Suprapubic skin (tissue), 4 donors: ENCODE data around the gene KCNK4. TPM values are rescaled to one million over a fixed set of nuclear protein-coding genes. Genes with fewer than 3 reads are reported as not detected.
"Not testable (repeated sequence)": the region's sequence is repeated elsewhere in the genome, so short reads cannot be mapped to it uniquely, and the experiment has no call there.

Experiments used
- DNase-seq, 2 donors: peaks; one replicate each; pipeline ENCODE4 v3.0.0-alpha.2; 2019; ENCODE audit warnings: low spot score in 2 of 2
- H3K27ac ChIP-seq: fragments of 200-600 bp; sonication (generic); one replicate; pipeline ENCODE4 v1.5.1; 2019
- H3K27me3 ChIP-seq: fragments of 200-600 bp; sonication (generic); one replicate; pipeline ENCODE4 v1.5.1; 2019
- H3K36me3 ChIP-seq: fragments of 200-600 bp; sonication (generic); one replicate; pipeline ENCODE4 v1.5.1; 2019
- H3K4me1 ChIP-seq: fragments of 200-600 bp; sonication (generic); one replicate; pipeline ENCODE4 v1.5.1; 2019
- H3K4me3 ChIP-seq: fragments of 200-600 bp; sonication (generic); one replicate; pipeline ENCODE4 v1.5.1; 2019; ENCODE audit warnings: mild to moderate bottlenecking
- H3K9me3 ChIP-seq: fragments of 200-600 bp; sonication (generic); one replicate; pipeline ENCODE4 v1.5.1; 2019
- EP300 ChIP-seq: sonication (generic); formaldehyde crosslinking; IDR thresholded peaks from one replicate; pipeline ENCODE4 v1.6.1; 2017; ENCODE audit warnings: antibody characterized with exemption
- POLR2A ChIP-seq, 2 donors: fragments of 450-650 bp; IDR thresholded peaks; one replicate each; pipeline ENCODE4 v1.6.1; 2017; ENCODE audit warnings: antibody characterized with exemption in 2 of 2, mild to moderate bottlenecking in 2 of 2, moderate library complexity in 2 of 2
- POLR2AphosphoS5 ChIP-seq, 3 donors: sonication (generic); formaldehyde crosslinking; IDR thresholded peaks; one replicate each; pipeline ENCODE4 v1.6.1; 2017; ENCODE audit warnings: antibody characterized with exemption in 3 of 3
- WGBS: methylation state at CpG from one replicate; pipeline ENCODE4 v1.1.5; 2018; 5-methylcytosine and 5-hydroxymethylcytosine counted together
- total RNA-seq, 4 donors: library from RNA; depleted of rRNA; stranded (reverse); fragments of >200 nt; gene quantifications; one replicate each; pipeline ENCODE4 v1.1.0, GENCODE V29; 2016
- TF ChIP-seq, protein P1 (sequence below), 2 donors: fragments of 200-600 bp in 1 of 2; fragments of 450-650 bp in 1 of 2; sonication (generic) in 1 of 2; IDR thresholded peaks; one replicate each; pipeline ENCODE4 v1.5.1; 2016 to 2019; ENCODE audit warnings: antibody characterized with exemption in 2 of 2, mild to moderate bottlenecking in 1 of 2, moderate library complexity in 1 of 2

The KCNK4 gene
- total RNA-seq, 4 donors from 2014 or later = not detected

DNA sequence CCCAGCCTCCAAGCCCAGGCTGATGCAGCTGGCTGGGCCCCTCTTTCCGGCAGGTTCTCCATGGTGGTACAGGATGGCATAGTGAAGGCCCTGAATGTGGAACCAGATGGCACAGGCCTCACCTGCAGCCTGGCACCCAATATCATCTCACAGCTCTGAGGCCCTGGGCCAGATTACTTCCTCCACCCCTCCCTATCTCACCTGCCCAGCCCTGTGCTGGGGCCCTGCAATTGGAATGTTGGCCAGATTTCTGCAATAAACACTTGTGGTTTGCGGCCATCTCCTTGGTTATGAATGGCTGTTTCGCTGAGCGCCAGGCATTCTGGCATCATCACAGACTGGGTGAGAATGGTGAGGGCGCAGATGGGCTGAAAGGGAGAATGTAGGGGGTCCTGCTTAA lies 30.4 kb downstream of the KCNK4 start:
- Histone ChIP-seq H3K27me3 (no peaks in the 10 kb centered on the region), H3K9me3 (no peaks in the 10 kb centered on the region), H3K4me3 (no peak overlapping the region), H3K27ac (peak overlapping the region; percentile 15), H3K36me3 (peaks cover 25% of the 10 kb centered on the region), H3K4me1 (peaks cover 60% of the 10 kb centered on the region)
- WGBS = 75% methylated on average over 5 of the region's 5 CpGs
- TF ChIP-seq POLR2AphosphoS5 (IDR thresholded peaks at IDR 0.05) (peak in 1 of 3 donors; percentile 23), EP300 (no peak)
- no peak for DNase-seq

DNA sequence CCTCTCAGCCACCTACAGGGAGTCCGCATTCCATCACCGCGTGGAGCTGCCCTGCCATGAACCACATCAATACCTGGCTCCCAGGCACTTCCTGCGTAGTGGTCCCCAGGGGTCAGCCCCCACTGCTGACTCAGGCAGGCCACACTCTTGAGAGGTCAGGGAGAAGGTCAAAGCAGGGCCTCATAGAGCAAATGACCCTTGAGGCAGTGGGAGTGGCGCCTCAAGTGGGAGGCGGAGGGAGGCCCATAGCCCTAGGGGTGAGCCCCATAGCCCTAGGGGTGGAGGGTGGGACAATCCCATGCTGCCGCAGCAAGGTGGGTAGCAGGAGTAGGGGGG lies 31.8 kb downstream of the KCNK4 start:
- H3K9me3 ChIP-seq = no peaks in the 10 kb centered on the region
- DNase-seq = no peak
- no peak overlapping the region for H3K4me3 ChIP-seq
- 67% methylated on average over 3 of the region's 7 CpGs for WGBS
- no peak overlapping the region for H3K27ac ChIP-seq
- H3K4me1 ChIP-seq = peaks cover 54% of the 10 kb centered on the region
- H3K27me3 ChIP-seq = no peaks in the 10 kb centered on the region
- no peak for TF ChIP-seq POLR2A (IDR thresholded peaks at IDR 0.05)
- H3K36me3 ChIP-seq = peaks cover 25% of the 10 kb centered on the region

DNA sequence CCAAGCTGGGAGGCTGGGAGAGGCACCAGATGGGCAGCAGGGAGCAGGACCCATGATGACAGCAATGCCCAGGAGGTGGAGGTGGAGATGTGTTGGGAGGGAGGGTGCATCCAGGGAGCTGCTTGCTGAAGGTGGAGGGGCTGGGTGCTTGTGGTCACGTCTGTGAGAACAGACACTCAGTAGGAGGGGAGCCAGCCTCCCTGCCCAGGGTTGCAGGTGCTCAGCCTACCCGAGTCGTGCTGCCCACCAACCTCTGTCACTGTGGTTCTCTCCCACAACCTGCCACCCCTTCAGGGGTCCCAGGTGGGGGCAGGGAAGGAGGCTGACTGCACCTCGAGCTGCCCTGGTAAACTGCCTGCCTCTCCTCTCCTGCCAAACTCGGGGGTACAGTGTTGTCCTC lies 32.3 kb downstream of the KCNK4 start:
- H3K9me3 ChIP-seq = no peaks in the 10 kb centered on the region
- WGBS = 53% methylated on average over 3 of the region's 5 CpGs
- DNase-seq = no peak
- no peak overlapping the region for H3K4me3 ChIP-seq
- H3K27me3 ChIP-seq = no peaks in the 10 kb centered on the region
- H3K4me1 ChIP-seq = peaks cover 54% of the 10 kb centered on the region
- no peak overlapping the region for H3K27ac ChIP-seq
- TF ChIP-seq EP300 (no peak), POLR2A (IDR thresholded peaks at IDR 0.05) (no peak)
- TF ChIP-seq, protein P1, sequence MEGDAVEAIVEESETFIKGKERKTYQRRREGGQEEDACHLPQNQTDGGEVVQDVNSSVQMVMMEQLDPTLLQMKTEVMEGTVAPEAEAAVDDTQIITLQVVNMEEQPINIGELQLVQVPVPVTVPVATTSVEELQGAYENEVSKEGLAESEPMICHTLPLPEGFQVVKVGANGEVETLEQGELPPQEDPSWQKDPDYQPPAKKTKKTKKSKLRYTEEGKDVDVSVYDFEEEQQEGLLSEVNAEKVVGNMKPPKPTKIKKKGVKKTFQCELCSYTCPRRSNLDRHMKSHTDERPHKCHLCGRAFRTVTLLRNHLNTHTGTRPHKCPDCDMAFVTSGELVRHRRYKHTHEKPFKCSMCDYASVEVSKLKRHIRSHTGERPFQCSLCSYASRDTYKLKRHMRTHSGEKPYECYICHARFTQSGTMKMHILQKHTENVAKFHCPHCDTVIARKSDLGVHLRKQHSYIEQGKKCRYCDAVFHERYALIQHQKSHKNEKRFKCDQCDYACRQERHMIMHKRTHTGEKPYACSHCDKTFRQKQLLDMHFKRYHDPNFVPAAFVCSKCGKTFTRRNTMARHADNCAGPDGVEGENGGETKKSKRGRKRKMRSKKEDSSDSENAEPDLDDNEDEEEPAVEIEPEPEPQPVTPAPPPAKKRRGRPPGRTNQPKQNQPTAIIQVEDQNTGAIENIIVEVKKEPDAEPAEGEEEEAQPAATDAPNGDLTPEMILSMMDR (IDR thresholded peaks at IDR 0.05) = no peak
- H3K36me3 ChIP-seq = peaks cover 25% of the 10 kb centered on the region

DNA sequence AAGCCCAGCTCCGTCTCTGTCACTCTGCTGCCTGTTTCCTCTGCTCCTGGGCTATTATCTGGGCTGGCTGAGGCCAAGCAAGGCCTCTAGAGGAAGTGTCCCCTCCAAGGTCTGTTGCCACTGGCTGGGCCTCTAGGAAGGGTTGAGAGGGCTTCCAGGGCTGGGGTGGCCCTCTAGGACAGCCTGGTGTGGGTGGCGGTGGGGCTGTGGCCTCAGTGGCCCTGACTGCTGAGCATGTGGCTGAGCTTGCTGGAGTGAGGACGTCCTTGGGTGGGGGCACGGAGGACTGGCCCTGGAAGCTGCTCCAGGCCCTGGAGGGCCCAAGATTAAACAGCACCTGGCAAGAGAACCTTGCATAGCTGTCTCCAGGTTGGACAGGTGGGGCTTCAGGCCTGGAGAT lies 32.9 kb downstream of the KCNK4 start:
- Histone ChIP-seq H3K4me1 (peaks cover 49% of the 10 kb centered on the region), H3K36me3 (peaks cover 25% of the 10 kb centered on the region), H3K27ac (peak overlapping the region; percentile 32)
- DNase-seq, H3K9me3 ChIP-seq, H3K4me3 ChIP-seq, H3K27me3 ChIP-seq: not testable (repeated sequence)
- WGBS = 57% methylated on average over 3 of the region's 4 CpGs

DNA sequence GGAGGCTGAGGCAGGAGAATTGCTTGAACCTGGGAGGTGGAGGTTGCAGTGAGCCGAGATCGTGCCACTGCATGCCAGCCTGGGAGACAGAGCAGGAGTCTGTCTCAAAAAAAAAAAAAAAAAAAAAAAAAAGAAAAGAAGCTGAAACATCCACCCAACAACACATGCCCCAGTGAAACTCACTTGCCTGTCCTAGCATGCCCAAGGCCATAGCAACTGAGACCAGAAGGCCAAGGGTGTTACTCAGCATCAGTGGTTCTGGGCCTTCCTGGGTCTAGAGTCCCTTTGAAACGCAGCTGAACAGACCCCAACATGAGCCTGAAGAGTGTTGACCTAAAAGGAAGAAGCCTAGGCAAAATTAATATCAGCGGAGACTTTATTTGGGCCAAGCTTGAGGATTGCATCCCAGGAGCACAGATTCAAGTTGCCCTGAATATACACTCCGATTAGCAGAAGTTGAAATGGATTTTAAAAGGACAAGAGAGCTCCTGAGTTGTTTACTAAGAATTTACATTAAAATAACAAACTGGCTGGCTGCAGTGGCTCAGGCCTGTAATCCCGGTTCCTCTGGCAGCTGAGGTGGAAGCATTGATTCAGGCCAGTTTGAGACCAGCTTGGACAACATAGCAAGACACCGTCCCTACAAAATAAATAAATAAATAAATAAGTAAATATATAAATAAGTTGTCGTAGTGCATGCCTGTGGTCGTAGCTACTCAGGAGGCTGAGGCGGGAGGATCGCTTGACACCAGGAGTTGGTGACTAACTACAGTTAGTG lies 33.8 kb downstream of the KCNK4 start:
- Histone ChIP-seq H3K27ac (peak overlapping the region; percentile 54), H3K36me3 (peaks cover 25% of the 10 kb centered on the region), H3K4me1 (peaks cover 50% of the 10 kb centered on the region), H3K9me3 (no peaks in the 10 kb centered on the region), H3K4me3 (no peak overlapping the region), H3K27me3 (no peaks in the 10 kb centered on the region)
- TF ChIP-seq EP300 = no peak
- TF ChIP-seq POLR2A (IDR thresholded peaks at IDR 0.05) = no peak
- no peak for TF ChIP-seq POLR2AphosphoS5 (IDR thresholded peaks at IDR 0.05)
- TF ChIP-seq, protein P1 (IDR thresholded peaks at IDR 0.05) = no peak
- 72% methylated on average over 11 of the region's 11 CpGs for WGBS
- no peak for DNase-seq

DNA sequence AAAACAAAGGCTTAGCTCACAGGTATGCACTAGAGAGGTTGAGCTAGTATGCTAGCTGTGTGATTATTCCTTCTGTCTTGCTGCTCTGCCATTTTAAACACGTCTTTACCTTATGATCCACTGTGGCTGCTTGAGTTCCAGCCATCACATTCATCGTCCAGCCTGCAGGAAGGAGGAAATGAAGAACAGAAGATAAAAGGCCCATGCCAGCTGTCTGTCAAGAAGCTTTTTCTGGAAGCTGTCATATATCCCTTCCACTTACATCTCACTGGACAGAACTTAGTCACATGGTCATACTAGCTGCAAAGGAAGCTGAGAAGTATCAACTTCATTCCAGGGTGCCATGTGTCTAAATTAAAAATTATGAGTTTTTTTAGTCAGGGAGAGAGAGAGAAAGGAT lies 36.3 kb downstream of the KCNK4 start:
- no peak overlapping the region for H3K4me3 ChIP-seq
- no peak overlapping the region for H3K27ac ChIP-seq
- DNase-seq = no peak
- WGBS = 90% methylated on average over 2 of the region's 2 CpGs
- peaks cover 46% of the 10 kb centered on the region for H3K4me1 ChIP-seq
- H3K9me3 ChIP-seq = no peaks in the 10 kb centered on the region
- no peaks in the 10 kb centered on the region for H3K27me3 ChIP-seq
- TF ChIP-seq POLR2AphosphoS5 (IDR thresholded peaks at IDR 0.05) (no peak), POLR2A (IDR thresholded peaks at IDR 0.05) (no peak), EP300 (no peak)
- TF ChIP-seq, protein P1 (IDR thresholded peaks at IDR 0.05) = no peak
- peaks cover 7% of the 10 kb centered on the region for H3K36me3 ChIP-seq

DNA sequence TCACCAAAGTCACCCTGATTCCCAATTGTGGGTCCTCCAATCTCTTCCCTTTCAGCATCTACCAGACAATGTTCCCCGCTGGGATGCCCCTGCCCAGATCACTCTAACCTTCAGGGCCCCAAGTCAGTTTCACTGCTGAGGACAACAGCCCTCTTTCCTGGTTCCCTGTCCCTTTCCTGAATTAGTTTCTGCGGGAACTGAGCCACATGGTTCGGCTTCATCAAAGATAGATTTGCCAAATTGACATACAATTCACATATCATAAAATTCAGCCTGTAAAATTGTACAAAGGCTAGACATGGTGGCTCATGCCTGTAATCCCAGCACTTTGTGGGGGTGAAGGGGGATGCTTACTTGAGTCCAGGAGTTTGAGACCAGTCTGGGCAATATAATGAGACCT lies 36.9 kb downstream of the KCNK4 start:
- no peak for DNase-seq
- H3K4me3 ChIP-seq = no peak overlapping the region
- H3K27ac ChIP-seq = no peak overlapping the region
- TF ChIP-seq, protein P1 (IDR thresholded peaks at IDR 0.05) = no peak
- no peak for TF ChIP-seq POLR2A (IDR thresholded peaks at IDR 0.05)
- TF ChIP-seq POLR2AphosphoS5 (IDR thresholded peaks at IDR 0.05) = no peak
- TF ChIP-seq EP300 = no peak
- H3K4me1 ChIP-seq = peaks cover 42% of the 10 kb centered on the region
- no peaks in the 10 kb centered on the region for H3K9me3 ChIP-seq
- peaks cover under 1% of the 10 kb centered on the region for H3K36me3 ChIP-seq
- 82% methylated on average over 3 of the region's 3 CpGs for WGBS
- no peaks in the 10 kb centered on the region for H3K27me3 ChIP-seq
